Stomach (tissue), 19 donors: ENCODE results near the gene MAGEB1. TPM values are rescaled to one million over a fixed set of nuclear protein-coding genes. Genes with fewer than 3 reads are reported as not detected.

Source experiments
- DNase-seq, 2 donors: peaks; one replicate each; pipeline versions ENCODE4 v3.0.0 to v3.0.0-alpha.2; 2013 to 2019
- H3K27ac ChIP-seq, 5 donors: fragments of 200-600 bp in 4 of 5; sonication (generic) in 4 of 5; one replicate each; pipeline ENCODE4 v1.5.1; 2013 to 2019; ENCODE audit warnings: mild to moderate bottlenecking in 1 of 5, moderate library complexity in 1 of 5
- H3K27me3 ChIP-seq, 3 donors: fragments of 200-600 bp; sonication (generic); one replicate each; pipeline ENCODE4 v1.5.1; 2017 to 2019; ENCODE audit warnings: mixed run types in 1 of 3
- H3K36me3 ChIP-seq, 4 donors: fragments of 200-600 bp; sonication (generic); 1 replicate in 3 of 4; 2 replicates in 1 of 4; pipeline ENCODE4 v1.5.1; 2016 to 2019
- H3K4me1 ChIP-seq, 4 donors: fragments of 200-600 bp; sonication (generic); one replicate each; pipeline ENCODE4 v1.5.1; 2016 to 2019
- H3K4me3 ChIP-seq, 4 donors: fragments of 200-600 bp; sonication (generic) in 3 of 4; one replicate each; pipeline ENCODE4 v1.5.1; 2016 to 2019; ENCODE audit warnings: mild to moderate bottlenecking in 1 of 4
- H3K9me3 ChIP-seq, 4 donors: fragments of 200-600 bp; sonication (generic); one replicate each; pipeline ENCODE4 v1.5.1; 2016 to 2019
- EP300 ChIP-seq: sonication (generic); formaldehyde crosslinking; IDR thresholded peaks from one replicate; pipeline ENCODE4 v1.6.1; 2017; ENCODE audit warnings: antibody characterized with exemption
- POLR2A ChIP-seq, 4 donors: fragments of 450-650 bp; IDR thresholded peaks; one replicate each; pipeline ENCODE4 v1.6.1; 2016; ENCODE audit warnings: antibody characterized with exemption in 4 of 4, control low read depth in 2 of 4, mild to moderate bottlenecking in 1 of 4, moderate library complexity in 1 of 4
- POLR2AphosphoS5 ChIP-seq, 3 donors: sonication (generic); formaldehyde crosslinking; IDR thresholded peaks; one replicate each; pipeline ENCODE4 v1.6.1; 2016; ENCODE audit warnings: antibody characterized with exemption in 3 of 3
- WGBS, 5 donors: extraction: QIAGEN DNeasy Blood & Tissue Kit in 3 of 5; methylation state at CpG; one replicate each; pipeline versions ENCODE4 v1.1.5 to v1.1.7; 2013 to 2018; 5-methylcytosine and 5-hydroxymethylcytosine counted together
- intact Hi-C: fragments of 100-400 bp; cut with DNase I; formaldehyde crosslinking; loops from one replicate; pipeline ENCODE4 v1.15.1; 2023; ENCODE audit warnings: low total_unique reads
- long read RNA-seq, 10 donors: transcript quantifications; one replicate each; lab custom pipeline, GENCODE V29; 2026
- polyA plus RNA-seq, 3 donors: library from polyadenylated mRNA; stranded (reverse); fragments of 200-250 nt; gene quantifications; one replicate each; pipeline ENCODE4 v1.2.3, GENCODE V29; 2013
- total RNA-seq, 5 donors: library from RNA; depleted of rRNA; stranded (reverse); fragments of >200 nt; gene quantifications; one replicate each; pipeline versions ENCODE4 v1.1.0 to v1.2.3, GENCODE V29; 2014 to 2016
- TF ChIP-seq, protein P1 (sequence below), 7 experiments: fragments of 450-650 bp in 4 of 7; fragments of 200-600 bp in 3 of 7; sonication (generic) in 3 of 7; IDR thresholded peaks; one replicate each; pipeline ENCODE4 v1.5.1; 2016 to 2019; ENCODE audit warnings: antibody characterized with exemption in 7 of 7, control low read depth in 2 of 7, mild to moderate bottlenecking in 1 of 7
- donor health status: healthy with polysubstance abuse.
- donor health status: Bipolar disorder and iron deficiency.
- donor health status: healthy.

The MAGEB1 gene, protein sequence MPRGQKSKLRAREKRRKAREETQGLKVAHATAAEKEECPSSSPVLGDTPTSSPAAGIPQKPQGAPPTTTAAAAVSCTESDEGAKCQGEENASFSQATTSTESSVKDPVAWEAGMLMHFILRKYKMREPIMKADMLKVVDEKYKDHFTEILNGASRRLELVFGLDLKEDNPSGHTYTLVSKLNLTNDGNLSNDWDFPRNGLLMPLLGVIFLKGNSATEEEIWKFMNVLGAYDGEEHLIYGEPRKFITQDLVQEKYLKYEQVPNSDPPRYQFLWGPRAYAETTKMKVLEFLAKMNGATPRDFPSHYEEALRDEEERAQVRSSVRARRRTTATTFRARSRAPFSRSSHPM
- total RNA-seq (not detected), polyA plus RNA-seq (not detected)
- long read RNA-seq, donor 1 = 0 reads
- long read RNA-seq, donor 2 = 0 reads
- long read RNA-seq, donor 3 = 0 reads
- long read RNA-seq, donor 4 = 0 reads
- long read RNA-seq, donor 5 = 0 reads
- long read RNA-seq, donor 6 = 0 reads
- long read RNA-seq, donor 7 = 0 reads
- long read RNA-seq, donor 8 = 0 reads
- long read RNA-seq, donor 9 = 0 reads
- long read RNA-seq, donor 10 = 0 reads

DNA sequence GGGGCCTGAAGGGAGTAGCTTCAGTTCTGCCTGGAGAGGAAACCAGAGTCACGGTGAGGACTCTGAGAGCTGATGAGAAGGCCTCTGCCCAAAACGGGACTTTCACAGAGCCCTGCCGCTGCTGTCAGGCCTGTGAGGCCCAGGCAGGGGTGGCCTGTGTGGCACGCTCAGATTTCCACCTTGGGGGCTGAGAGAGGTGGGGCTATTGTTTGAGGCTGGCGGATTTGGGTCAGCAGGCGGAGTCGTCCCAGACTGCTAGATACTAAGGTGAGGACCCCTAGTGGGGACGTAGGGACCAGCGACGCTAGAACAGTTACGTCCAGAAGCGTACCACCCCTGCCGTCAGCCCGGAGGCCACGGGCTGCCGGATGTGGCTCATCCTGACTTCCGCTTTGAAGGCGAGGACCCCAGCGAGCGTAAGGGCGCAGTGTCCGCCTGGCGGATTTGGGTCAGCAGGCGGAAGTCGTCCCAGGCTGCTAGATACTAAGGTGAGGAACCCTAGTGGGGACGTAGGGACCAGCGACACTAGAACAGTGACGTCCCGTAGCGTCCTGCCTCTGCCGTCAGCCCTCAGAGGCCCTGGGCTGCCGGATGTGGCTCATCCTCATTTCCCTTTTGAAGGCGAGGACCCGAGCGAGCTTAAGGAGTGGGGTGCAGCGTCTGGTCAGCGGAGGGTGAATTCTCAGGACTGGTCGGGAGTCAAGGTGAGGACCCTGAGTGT is at the start of gene MAGEB1:
Gene MAGEB1, plus strand, starts transcription at position 378 of the 721 bp plus-strand sequence. CDS start 3,348 bp downstream, outside the sequence.
- 79 to 95% (median 89%) methylated on average over 25 to 38 of the region's 38 CpGs for WGBS, 5 donors
- Histone ChIP-seq H3K36me3 (no peaks in the 10 kb centered on the region), H3K27ac (no peak within 1 kb of the TSS), H3K27me3 (no peaks in the 10 kb centered on the region), H3K4me3 (no peak within 1 kb of the TSS), H3K9me3 (no peaks in the 10 kb centered on the region), H3K4me1 (no peaks in the 10 kb centered on the region)
- DNase-seq = no peak
- intact Hi-C loops = no loop called here
- TF ChIP-seq, protein P1, sequence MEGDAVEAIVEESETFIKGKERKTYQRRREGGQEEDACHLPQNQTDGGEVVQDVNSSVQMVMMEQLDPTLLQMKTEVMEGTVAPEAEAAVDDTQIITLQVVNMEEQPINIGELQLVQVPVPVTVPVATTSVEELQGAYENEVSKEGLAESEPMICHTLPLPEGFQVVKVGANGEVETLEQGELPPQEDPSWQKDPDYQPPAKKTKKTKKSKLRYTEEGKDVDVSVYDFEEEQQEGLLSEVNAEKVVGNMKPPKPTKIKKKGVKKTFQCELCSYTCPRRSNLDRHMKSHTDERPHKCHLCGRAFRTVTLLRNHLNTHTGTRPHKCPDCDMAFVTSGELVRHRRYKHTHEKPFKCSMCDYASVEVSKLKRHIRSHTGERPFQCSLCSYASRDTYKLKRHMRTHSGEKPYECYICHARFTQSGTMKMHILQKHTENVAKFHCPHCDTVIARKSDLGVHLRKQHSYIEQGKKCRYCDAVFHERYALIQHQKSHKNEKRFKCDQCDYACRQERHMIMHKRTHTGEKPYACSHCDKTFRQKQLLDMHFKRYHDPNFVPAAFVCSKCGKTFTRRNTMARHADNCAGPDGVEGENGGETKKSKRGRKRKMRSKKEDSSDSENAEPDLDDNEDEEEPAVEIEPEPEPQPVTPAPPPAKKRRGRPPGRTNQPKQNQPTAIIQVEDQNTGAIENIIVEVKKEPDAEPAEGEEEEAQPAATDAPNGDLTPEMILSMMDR (IDR thresholded peaks at IDR 0.05) = no peak
- TF ChIP-seq POLR2A (IDR thresholded peaks at IDR 0.05) (no peak), EP300 (no peak), POLR2AphosphoS5 (IDR thresholded peaks at IDR 0.05) (no peak)

DNA sequence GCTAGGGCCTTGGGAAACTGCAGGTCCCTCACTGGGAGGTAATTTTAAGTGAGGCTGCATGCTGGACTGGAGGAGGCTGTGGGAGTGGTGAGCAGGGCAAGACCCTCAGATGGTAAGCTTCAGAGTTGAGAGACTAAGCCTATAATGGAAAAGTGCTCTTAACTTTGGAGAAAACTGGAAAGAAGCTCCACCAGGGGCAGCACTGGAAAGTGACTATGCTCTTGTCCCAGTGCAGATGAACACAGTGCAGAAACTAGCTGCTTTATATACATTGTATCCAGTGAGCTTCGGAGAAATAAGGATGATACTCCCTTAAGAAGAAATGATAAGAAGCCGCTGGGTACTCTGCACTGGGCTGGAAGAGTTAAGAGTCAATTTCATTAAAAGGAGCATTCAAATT is 34.8 kb upstream of the MAGEB1 start:
- no peaks in the 10 kb centered on the region for H3K9me3 ChIP-seq
- 72 to 97% (median 82%) methylated on average over 2 of the region's 2 CpGs for WGBS, 5 donors

DNA sequence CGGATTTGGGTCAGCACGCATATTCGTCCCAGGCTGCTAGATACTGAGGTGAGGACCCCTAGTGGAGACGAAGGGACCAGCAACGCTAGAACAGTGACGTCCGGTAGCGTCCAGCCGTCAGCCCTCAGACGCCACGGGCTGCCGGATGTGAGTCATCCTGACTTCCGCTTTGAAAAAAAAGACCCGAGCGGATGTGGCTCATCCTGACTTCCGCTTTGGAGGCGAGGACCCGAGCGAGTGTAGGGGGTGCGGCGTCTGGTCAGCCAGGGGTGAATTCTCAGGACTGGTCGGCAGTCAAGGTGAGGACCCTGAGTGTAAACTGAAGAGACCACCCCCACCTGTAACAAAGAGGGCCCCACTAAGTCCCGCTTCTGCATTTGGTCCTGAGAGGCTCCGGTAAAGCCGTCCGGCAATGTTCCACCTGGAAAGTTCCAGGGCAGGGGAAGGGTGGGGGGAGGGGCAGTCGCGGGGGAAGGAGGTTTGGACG is 31.5 kb upstream of the MAGEB1 start, which contains the start of gene MAGEB2:
Gene MAGEB2, plus strand, starts transcription at position 207 of the 487 bp plus-strand sequence. CDS start 3,018 bp downstream, outside the sequence.
- no peaks in the 10 kb centered on the region for H3K4me1 ChIP-seq
- no peaks in the 10 kb centered on the region for H3K36me3 ChIP-seq
- intact Hi-C loops = no loop called here
- H3K9me3 ChIP-seq = no peaks in the 10 kb centered on the region
- TF ChIP-seq EP300 (no peak), POLR2A (IDR thresholded peaks at IDR 0.05) (no peak), POLR2AphosphoS5 (IDR thresholded peaks at IDR 0.05) (no peak)
- TF ChIP-seq, protein P1 (IDR thresholded peaks at IDR 0.05) = no peak
- no peak within 1 kb of the TSS for H3K27ac ChIP-seq
- 87 to 97% (median 92%) methylated on average over 6 to 29 of the region's 29 CpGs for WGBS, 5 donors
- H3K4me3 ChIP-seq = no peak within 1 kb of the TSS
- H3K27me3 ChIP-seq = no peaks in the 10 kb centered on the region
- DNase-seq = no peak

More for the DNA sequence above, 34.8 kb upstream of the MAGEB1 start:
- DNase-seq = no peak
- intact Hi-C loops = no loop called here
- Histone ChIP-seq H3K4me1 (no peaks in the 10 kb centered on the region), H3K27me3 (no peaks in the 10 kb centered on the region), H3K27ac (no peak overlapping the region), H3K4me3 (no peak overlapping the region), H3K36me3 (no peaks in the 10 kb centered on the region)
- TF ChIP-seq, protein P1 (IDR thresholded peaks at IDR 0.05) = no peak
- TF ChIP-seq POLR2AphosphoS5 (IDR thresholded peaks at IDR 0.05) (no peak), POLR2A (IDR thresholded peaks at IDR 0.05) (no peak), EP300 (no peak)

DNA sequence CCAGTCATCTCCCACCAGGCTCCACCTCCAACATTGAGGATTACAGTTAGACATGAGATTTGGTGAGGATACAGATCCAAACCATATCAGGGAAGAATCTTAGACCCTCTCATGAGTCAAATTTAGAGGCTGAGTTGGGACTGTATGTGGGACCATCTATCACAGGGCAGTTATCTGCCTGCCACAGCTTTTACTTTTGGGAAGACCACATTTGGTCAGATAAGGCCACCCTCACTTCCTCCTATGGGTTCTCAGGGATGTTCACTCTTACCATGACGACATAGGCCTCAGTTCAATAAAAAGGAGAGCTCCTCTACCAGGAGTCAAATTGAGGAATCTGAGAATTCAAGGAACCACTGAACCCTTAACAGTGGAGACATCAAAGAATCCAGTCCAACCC is 29.5 kb upstream of the MAGEB1 start:
- Histone ChIP-seq H3K36me3 (no peaks in the 10 kb centered on the region), H3K9me3 (no peaks in the 10 kb centered on the region), H3K4me3 (no peak overlapping the region), H3K4me1 (no peaks in the 10 kb centered on the region), H3K27me3 (no peaks in the 10 kb centered on the region), H3K27ac (no peak overlapping the region)
- WGBS, 5 donors = 36 to 72% (median 57%) methylated on average over 1 of the region's 1 CpG
- DNase-seq = no peak
- intact Hi-C loops = no loop called here
- TF ChIP-seq, protein P1 (IDR thresholded peaks at IDR 0.05) = no peak
- no peak for TF ChIP-seq POLR2AphosphoS5 (IDR thresholded peaks at IDR 0.05)
- no peak for TF ChIP-seq EP300
- no peak for TF ChIP-seq POLR2A (IDR thresholded peaks at IDR 0.05)
